PFSK-1 (cell line): ENCODE results near the gene C6orf52.

ENCODE experiments used
- FOXP2 ChIP-seq: optimal IDR thresholded peaks from 2 replicates; pipeline ENCODE3; 2011; ENCODE audit warnings: borderline replicate concordance, control low read depth, inconsistent platforms; ENCODE audit not compliant: insufficient read depth; ENCODE audit errors: extremely low read length, extremely low read depth
- POLR2AphosphoS5 ChIP-seq: IDR thresholded peaks from 2 replicates; pipeline ENCODE4 v1.6.1; 2012; ENCODE audit warnings: low read depth, mild to moderate bottlenecking, control low read depth, low read length, moderate library complexity
- SIN3A ChIP-seq: IDR thresholded peaks from 2 replicates; pipeline ENCODE4 v1.6.1; 2012; ENCODE audit warnings: mild to moderate bottlenecking, low read length, moderate library complexity, borderline replicate concordance; ENCODE audit not compliant: insufficient read depth
- TAF1 ChIP-seq: IDR thresholded peaks from 2 replicates; pipeline ENCODE4 v1.6.1; 2012; ENCODE audit warnings: low read length, control low read depth, borderline replicate concordance; ENCODE audit not compliant: insufficient read depth
- TF ChIP-seq, protein P1 (sequence below), 2 experiments: IDR thresholded peaks; 2 replicates each; pipeline versions ENCODE4 v1.6.1 to v1.8.0; 2011 to 2012; ENCODE audit warnings: low read depth in 2 of 2, low read length in 2 of 2, control low read depth in 1 of 2, inconsistent platforms in 1 of 2, mild to moderate bottlenecking in 1 of 2, moderate library complexity in 1 of 2; ENCODE audit not compliant: insufficient read depth in 1 of 2

The C6orf52 gene

DNA sequence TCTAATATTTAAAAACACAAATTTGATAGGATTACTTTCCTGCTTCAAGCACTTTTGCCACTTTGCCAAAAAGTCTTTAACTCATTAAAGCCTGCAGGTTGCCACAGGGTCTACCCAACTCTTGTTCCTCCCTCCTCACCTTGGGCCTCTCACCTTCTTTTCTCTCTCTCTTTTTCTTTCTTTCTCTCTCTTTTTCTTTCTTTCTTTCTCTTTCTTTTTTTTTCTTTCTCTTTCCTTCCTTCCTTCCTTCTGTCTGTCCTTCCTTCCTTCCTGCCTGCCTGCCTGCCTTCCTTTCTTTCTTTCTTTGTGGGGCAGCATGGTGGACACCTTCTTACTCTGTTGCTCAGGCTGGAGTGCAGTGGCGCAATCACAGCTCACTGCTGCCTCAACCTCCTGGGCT lies 50.2 kb downstream of the C6orf52 start:
- TF ChIP-seq POLR2AphosphoS5, result no peak
- TF ChIP-seq SIN3A, result no peak
- no peak for TF ChIP-seq TAF1
- TF ChIP-seq, protein P1, sequence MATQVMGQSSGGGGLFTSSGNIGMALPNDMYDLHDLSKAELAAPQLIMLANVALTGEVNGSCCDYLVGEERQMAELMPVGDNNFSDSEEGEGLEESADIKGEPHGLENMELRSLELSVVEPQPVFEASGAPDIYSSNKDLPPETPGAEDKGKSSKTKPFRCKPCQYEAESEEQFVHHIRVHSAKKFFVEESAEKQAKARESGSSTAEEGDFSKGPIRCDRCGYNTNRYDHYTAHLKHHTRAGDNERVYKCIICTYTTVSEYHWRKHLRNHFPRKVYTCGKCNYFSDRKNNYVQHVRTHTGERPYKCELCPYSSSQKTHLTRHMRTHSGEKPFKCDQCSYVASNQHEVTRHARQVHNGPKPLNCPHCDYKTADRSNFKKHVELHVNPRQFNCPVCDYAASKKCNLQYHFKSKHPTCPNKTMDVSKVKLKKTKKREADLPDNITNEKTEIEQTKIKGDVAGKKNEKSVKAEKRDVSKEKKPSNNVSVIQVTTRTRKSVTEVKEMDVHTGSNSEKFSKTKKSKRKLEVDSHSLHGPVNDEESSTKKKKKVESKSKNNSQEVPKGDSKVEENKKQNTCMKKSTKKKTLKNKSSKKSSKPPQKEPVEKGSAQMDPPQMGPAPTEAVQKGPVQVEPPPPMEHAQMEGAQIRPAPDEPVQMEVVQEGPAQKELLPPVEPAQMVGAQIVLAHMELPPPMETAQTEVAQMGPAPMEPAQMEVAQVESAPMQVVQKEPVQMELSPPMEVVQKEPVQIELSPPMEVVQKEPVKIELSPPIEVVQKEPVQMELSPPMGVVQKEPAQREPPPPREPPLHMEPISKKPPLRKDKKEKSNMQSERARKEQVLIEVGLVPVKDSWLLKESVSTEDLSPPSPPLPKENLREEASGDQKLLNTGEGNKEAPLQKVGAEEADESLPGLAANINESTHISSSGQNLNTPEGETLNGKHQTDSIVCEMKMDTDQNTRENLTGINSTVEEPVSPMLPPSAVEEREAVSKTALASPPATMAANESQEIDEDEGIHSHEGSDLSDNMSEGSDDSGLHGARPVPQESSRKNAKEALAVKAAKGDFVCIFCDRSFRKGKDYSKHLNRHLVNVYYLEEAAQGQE (IDR thresholded peaks at IDR 0.05; ENCODE audit: insufficient read depth in 1 of 2, low read depth in 2 of 2, low read length in 2 of 2), result no peak
- no peak for TF ChIP-seq FOXP2

DNA sequence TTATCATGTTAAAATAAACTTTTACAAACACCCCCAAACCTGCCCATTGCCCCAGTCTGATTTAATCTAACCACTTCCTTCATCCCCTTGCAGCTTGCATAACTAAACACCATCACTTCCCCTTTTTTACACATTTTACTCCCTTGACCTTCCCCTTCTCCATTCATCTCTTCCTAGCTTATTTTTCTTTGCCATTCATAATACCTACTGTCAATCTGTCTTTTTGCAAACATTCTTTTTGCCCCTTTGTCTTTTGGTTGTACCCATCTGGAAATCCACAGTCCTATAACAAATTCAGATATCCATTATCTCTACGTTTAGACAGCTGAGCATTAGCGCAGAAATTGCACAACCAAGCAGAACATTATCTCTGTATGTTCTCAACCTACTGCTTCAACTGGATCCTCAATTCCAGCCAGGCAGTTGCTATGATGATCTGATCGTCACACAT lies 51.2 kb downstream of the C6orf52 start:
- TF ChIP-seq SIN3A, result peak; percentile 63; the same call in 1 of the 2 replicates
- TF ChIP-seq TAF1, result no peak

DNA sequence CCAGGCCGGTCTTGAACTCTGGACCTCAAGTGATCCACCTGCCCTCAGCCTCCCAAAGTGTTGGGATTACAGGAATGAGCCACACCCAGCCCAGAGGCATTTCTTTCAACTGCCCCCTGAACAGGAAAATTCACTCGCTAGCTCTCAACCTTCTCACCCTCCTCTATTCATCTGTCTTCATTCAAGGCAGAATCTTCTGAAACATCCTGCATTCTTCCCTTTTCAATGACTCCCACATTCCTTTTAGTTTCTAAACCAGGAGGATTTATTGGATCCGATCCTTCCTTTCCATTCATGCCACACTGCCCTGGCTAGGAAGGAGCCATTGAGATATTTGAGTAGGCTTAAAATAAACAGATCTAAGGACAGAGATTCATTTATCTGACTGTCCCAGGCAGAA lies 52.9 kb downstream of the C6orf52 start:
- TF ChIP-seq, protein P1 (IDR thresholded peaks at IDR 0.05; ENCODE audit: insufficient read depth in 1 of 2, low read depth in 2 of 2, low read length in 2 of 2), result no peak
- TF ChIP-seq POLR2AphosphoS5 (no peak), SIN3A (no peak), TAF1 (no peak), FOXP2 (no peak)

DNA sequence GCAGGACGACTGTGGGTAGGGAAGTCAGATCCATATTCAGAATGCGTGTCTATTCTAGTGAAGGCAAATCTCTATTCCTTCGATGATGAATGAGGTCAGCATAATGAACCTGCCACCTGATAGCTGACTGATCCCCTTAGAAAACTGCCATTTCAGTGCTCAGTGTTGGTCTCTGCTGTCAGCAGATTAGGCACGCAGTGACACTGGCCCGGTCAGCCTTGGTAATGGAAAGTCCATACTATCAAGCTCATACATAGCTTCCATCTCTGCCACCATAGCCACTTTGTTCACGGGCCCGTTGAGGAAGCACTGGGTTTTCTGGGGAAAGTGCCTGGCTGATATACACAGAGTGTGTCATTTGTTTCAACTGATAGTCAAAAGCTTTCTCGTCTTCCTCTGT lies 54.0 kb downstream of the C6orf52 start:
- TF ChIP-seq FOXP2, result no peak
- no peak for TF ChIP-seq TAF1
- no peak for TF ChIP-seq POLR2AphosphoS5
- no peak for TF ChIP-seq SIN3A

DNA sequence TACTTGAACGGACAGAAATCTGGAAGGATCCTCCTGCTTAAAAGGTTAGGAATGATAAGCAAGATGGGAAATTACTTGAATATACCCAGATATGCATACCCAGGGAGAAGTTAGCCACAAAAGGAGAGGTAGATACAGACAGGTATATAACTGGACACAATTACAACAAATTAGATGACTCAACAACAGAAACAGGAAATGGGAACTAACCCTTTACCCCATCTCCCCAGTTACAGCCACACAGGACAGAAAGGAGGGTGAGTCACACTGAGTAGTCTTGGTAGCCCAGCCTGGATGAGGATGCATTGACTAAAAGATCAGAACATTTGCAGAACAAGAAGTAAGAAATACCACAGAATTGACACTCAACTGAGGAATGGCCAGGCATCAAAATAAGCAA lies 61.2 kb downstream of the C6orf52 start:
- TF ChIP-seq SIN3A (no peak), TAF1 (no peak), FOXP2 (no peak), POLR2AphosphoS5 (no peak; the same call in 1 of the 2 replicates)

DNA sequence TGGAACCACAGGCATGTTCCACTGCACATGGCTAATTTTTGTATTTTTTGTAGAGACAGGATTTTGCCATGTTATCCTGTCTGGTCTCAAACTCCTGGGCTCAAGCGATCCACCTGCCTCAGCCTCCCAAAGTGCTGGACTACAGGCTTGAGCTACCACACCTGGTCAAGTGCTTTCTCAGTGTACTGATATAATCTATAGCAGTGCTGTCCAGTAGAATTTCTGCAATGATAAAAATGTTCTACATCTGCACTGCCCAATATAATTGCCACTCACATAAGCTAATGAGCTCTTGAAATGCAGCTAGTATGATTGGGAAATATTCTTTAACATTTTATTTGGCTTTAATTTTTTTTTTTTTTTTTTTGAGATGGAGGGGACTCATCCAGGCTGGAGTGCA lies 64.2 kb downstream of the C6orf52 start:
- TF ChIP-seq FOXP2, result no peak
- TF ChIP-seq, protein P1 (IDR thresholded peaks at IDR 0.05; ENCODE audit: insufficient read depth in 1 of 2, low read depth in 2 of 2, low read length in 2 of 2), result no peak
- TF ChIP-seq POLR2AphosphoS5, result no peak
- no peak for TF ChIP-seq SIN3A
- no peak for TF ChIP-seq TAF1

DNA sequence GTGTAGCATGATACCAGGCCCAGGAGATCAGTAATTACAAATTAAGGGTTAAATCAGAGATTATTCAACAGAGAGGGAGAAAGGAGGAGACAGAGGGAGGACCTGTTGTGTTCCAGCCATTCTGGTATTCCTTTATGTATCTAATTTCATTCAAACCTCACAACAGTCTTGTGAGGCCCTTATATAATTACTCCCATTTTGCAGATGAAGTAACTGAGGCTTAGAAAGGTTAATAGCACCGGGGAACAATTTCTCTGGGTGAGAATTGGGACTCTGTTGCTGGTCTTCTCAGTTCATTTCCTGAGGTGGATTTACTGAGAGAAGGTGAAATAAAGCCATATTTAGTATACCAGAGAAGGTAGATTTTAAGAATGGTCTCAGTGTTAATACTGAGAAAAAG lies 66.6 kb downstream of the C6orf52 start:
- TF ChIP-seq, protein P1 (IDR thresholded peaks at IDR 0.05; ENCODE audit: insufficient read depth in 1 of 2, low read depth in 2 of 2, low read length in 2 of 2), result no peak
